GM19025 (cell line): Measurements from ENCODE around the gene FANK1.
"Not testable (repeated sequence)": the region's sequence is repeated elsewhere in the genome, so short reads cannot be mapped to it uniquely, and the experiment has no call there.

Experiments
- ATAC-seq: cut with Tn5 transposase; IDR thresholded peaks from one replicate; pipeline ENCODE4 v1.9.1; 2021; ENCODE audit warnings: mild to moderate bottlenecking, low read depth, moderate library complexity; ENCODE audit not compliant: unreplicated experiment

Gene FANK1

DNA sequence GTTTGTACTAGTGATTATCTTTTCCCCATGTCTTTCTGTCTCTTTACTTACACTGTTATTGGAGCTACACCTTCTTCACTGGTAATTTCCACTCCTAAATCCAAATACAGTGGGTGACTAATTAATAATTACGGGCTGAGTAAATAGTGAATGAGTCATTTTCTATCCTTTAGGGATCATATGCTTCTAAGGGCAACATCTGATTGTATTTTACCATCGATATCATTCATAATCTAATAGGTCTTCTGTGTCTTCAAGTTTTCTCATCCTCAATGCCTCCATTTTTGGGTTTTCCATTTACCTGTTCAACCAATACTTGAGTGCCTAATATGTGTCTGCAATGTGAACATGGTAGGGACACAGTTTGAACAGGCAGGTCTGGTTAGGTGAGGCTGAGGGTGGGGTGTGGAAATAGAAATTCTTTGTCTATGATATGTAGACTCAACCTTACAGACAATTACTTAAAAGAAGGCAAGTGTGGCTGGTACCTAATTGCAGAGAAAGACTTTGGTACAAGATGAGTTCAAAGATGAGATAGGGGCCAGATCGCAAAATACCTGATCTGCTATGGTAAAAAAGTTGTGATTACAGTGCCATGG lies 9.4 kb upstream of the FANK1 start:
- ATAC-seq, result no peak

DNA sequence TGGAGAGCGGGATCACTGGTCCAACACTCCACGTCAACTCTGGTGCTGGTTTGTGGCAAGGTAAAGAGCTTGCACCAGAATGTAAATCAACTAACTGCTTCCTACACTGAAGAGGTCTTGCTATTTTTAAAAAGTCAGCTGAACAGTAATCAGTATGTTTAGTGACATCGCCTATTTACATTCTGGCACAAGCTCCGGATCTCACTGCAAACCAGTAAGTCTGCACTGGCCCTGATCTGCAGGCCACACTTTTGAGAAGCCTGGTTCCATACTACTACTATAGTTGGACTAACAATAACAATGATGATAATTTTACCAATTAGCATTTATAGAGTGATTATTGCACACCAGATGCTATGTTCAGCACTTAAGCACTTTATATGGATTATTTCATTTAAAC lies 6.9 kb upstream of the FANK1 start:
- not testable (repeated sequence) for ATAC-seq

GRCh38 chr10:125892402-125892801 lies 4.0 kb upstream of the FANK1 start:
- ATAC-seq, result not testable (repeated sequence)

DNA sequence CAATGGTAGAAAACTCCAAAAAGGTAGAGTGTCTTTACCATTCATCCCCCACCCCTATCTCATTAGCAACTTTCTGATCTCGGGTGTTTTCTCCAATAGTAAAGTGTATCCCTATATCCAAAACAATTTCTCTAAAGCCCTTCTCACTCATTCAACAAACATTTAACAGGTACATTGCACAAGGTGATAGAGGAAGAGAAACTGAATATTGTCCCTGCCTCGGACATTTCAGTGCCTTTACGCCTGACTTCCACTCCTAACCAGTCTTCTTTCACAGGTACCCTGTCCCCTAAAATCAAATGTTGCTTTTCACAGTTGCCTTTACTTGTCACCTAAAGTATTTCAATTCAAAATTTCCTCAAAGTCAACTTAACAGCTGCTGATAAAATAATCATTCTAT lies 2.2 kb upstream of the FANK1 start:
- not testable (repeated sequence) for ATAC-seq

- ATAC-seq, result peak; percentile 37
Measured at GRCh38 chr10:125895130-125896087, 955 bp upstream of the FANK1 start.

- not testable (repeated sequence) for ATAC-seq
Measured at GRCh38 chr10:125897317-125897716, 953 bp downstream of the FANK1 start.

GRCh38 chr10:125900963-125901362 lies 4.6 kb downstream of the FANK1 start:
- not testable (repeated sequence) for ATAC-seq

DNA sequence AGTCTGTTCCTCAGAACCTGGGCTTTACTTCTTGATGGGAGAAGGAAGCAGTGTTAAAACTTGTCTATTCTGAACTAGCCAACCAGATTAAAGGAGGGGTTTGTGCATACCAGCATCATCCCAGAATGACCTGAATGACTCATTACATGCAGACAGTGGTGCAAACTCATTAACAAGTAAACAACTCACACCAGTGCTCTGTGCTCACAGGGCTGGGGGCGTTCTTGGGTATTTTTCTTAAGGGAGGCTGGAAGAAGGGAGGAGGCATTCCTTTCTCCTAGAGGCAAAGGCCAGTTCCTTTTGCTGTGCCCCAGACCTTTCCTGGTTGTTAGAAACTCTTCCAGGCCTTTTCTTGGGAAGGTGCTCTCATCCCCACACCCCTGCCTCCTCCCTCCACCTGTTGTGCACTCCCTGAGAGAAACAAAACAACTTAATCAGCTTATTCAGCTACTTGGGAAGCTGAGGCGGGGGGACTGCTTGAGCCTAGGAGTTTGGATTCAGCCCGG lies 6.8 kb downstream of the FANK1 start:
- ATAC-seq, result not testable (repeated sequence)

GRCh38 chr10:125905069-125905994 lies 9.0 kb downstream of the FANK1 start:
- not testable (repeated sequence) for ATAC-seq

GRCh38 chr10:125907598-125907997 lies 11.2 kb downstream of the FANK1 start:
- not testable (repeated sequence) for ATAC-seq

DNA sequence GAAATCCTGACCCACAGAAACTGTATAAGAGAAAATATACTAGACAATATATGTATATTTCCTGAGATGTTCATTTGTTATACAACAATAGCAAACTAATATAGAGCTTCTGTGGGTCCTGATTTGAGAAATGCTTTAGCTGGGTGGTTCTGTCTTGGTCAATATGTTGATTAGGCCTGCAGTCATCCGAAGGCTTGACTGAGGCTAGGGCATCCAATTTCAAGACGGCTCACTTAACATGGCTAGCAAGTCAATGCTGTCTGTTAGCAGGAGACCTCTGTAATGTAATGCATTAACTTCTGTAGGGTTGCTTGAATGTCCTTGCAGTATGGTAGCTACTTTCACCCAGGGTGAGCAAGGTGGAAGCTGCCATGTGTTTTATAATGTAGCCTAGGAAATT lies 12.4 kb downstream of the FANK1 start:
- ATAC-seq, result not testable (repeated sequence)

DNA sequence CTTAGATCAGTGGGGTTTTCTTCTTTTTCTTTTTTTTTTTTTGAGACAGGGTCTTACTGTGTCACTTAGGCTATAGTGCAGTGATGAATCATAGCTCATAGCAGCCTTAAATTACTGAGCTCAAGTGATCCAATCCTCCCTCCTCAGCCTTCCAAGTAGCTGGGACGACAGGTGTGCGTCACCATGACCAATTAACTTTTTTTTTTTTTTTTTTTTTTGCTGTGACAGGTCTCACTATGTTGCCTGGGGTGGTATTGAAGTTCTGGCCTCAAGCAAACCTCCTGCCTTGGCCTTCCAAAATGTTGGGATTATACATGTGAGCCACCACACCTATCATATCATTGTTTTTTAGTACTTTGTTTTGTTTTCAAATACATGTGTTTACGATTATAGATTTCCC lies 13.1 kb downstream of the FANK1 start:
- not testable (repeated sequence) for ATAC-seq

DNA sequence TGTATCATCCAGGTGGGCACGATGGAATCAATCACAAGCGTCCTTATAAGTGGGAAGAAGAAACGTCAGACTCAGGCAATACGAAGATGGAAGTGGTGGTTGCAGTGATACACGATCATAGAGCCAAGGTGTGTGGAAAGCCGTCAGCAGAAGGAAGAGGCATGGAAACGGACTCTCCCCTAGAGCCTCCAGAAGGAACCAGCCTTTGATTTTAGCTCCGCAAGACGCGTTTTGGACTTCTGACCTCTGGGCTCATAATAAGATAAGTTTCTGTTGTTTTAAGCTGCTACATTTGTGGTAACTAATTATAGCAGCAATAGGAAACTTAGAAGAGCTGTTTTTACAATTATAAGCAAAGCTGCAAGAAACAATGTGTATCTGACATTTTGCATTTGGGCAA lies 14.8 kb downstream of the FANK1 start:
- ATAC-seq, result no peak

DNA sequence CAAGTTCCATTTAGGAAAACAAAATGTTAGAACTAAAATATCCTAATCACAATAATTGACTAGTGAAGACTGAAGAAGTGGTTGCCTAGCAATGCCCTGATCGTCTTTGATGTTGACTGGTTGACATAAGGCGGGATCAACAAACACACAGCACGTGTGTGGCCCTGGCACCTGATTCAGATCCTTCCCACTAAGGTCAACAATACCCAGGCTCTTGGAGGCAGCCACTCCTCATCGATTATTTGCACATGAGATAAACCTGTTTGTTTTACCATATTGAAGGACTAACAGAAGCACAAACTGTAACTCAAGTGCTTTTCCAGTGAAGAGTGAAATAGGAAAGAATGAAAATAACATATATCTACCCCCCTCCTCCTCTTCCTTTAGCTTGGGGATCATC lies 15.6 kb downstream of the FANK1 start:
- ATAC-seq, result no peak

- ATAC-seq, result not testable (repeated sequence)
Measured at GRCh38 chr10:125913277-125913676, 16.9 kb downstream of the FANK1 start.

GRCh38 chr10:125916977-125917376 lies 20.6 kb downstream of the FANK1 start:
- no peak for ATAC-seq

GRCh38 chr10:125917704-125918361 lies 21.5 kb downstream of the FANK1 start:
- not testable (repeated sequence) for ATAC-seq

- not testable (repeated sequence) for ATAC-seq
Measured at GRCh38 chr10:125921643-125922306, 25.4 kb downstream of the FANK1 start.

- ATAC-seq, result no peak
Measured at GRCh38 chr10:125925262-125925834, 29.0 kb downstream of the FANK1 start.
